Peyer's patch (tissue), 4 donors: Measurements from ENCODE around the gene SPECC1L. TPM values are rescaled to one million over a fixed set of nuclear protein-coding genes. Genes with fewer than 3 reads are reported as not detected.
"Not testable (repeated sequence)": the region's sequence is repeated elsewhere in the genome, so short reads cannot be mapped to it uniquely, and the experiment has no call there.

Experiments
- DNase-seq, 3 donors: peaks; one replicate each; pipeline ENCODE4 v3.0.0-alpha.2; 2017 to 2019
- H3K27ac ChIP-seq, 4 donors: fragments of 200-600 bp; sonication (generic); one replicate each; pipeline ENCODE4 v1.5.1; 2016 to 2019
- H3K27me3 ChIP-seq, 2 donors: fragments of 200-600 bp; sonication (generic); one replicate each; pipeline ENCODE4 v1.5.1; 2019
- H3K36me3 ChIP-seq, 3 donors: fragments of 200-600 bp; sonication (generic); one replicate each; pipeline ENCODE4 v1.5.1; 2016 to 2019
- H3K4me1 ChIP-seq, 4 donors: fragments of 200-600 bp; sonication (generic); one replicate each; pipeline ENCODE4 v1.5.1; 2016 to 2019
- H3K4me3 ChIP-seq, 4 donors: fragments of 200-600 bp; sonication (generic); 1 replicate in 3 of 4; 2 replicates in 1 of 4; pipeline ENCODE4 v1.5.1; 2016 to 2019; ENCODE audit warnings: mild to moderate bottlenecking in 1 of 4
- H3K9me3 ChIP-seq, 4 donors: fragments of 200-600 bp; sonication (generic); one replicate each; pipeline ENCODE4 v1.5.1; 2016 to 2019; ENCODE audit warnings: mild to moderate bottlenecking in 1 of 4
- CTCF ChIP-seq, 6 experiments: fragments of 450-650 bp in 4 of 6; fragments of 200-600 bp in 2 of 6; sonication (generic) in 1 of 6; IDR thresholded peaks; one replicate each; pipeline ENCODE4 v1.5.1; 2017 to 2019; ENCODE audit warnings: antibody characterized with exemption in 6 of 6, mild to moderate bottlenecking in 3 of 6, moderate library complexity in 1 of 6
- POLR2A ChIP-seq, 2 donors: fragments of 450-650 bp; IDR thresholded peaks; one replicate each; pipeline ENCODE4 v1.5.1; 2017; ENCODE audit warnings: antibody characterized with exemption in 2 of 2, mild to moderate bottlenecking in 2 of 2, moderate library complexity in 2 of 2
- total RNA-seq, 4 donors: library from RNA; depleted of rRNA; stranded (reverse); fragments of >200 nt; gene quantifications; one replicate each; pipeline ENCODE4 v1.1.0, GENCODE V29; 2016

SPECC1L gene
- total RNA-seq, 4 donors from 2014 or later = 24.2 to 147 (median 34.4) TPM

GRCh38 chr22:24289114-24289513 lies 18.5 kb downstream of the SPECC1L start:
- TF ChIP-seq CTCF (IDR thresholded peaks at IDR 0.05) (no peak), POLR2A (IDR thresholded peaks at IDR 0.05) (no peak)
- H3K4me3 ChIP-seq = no peak overlapping the region
- no peaks in the 10 kb centered on the region for H3K27me3 ChIP-seq
- H3K27ac ChIP-seq = peak overlapping the region in 2 of 4 donors; percentile 40 to 71
- H3K9me3 ChIP-seq = no peaks in the 10 kb centered on the region
- H3K4me1 ChIP-seq = peaks cover 5 to 59% (median 18%) of the 10 kb centered on the region in 4 donors
- DNase-seq = no peak
- no peaks in the 10 kb centered on the region for H3K36me3 ChIP-seq

- Histone ChIP-seq H3K4me1 (peaks cover 5 to 60% (median 17%) of the 10 kb centered on the region in 4 donors), H3K9me3 (no peaks in the 10 kb centered on the region), H3K36me3 (no peaks in the 10 kb centered on the region), H3K4me3 (no peak overlapping the region), H3K27me3 (no peaks in the 10 kb centered on the region), H3K27ac (peak overlapping the region in 3 of 4 donors; percentile 40 to 71 (median 57))
- no peak for TF ChIP-seq CTCF (IDR thresholded peaks at IDR 0.05)
- TF ChIP-seq POLR2A (IDR thresholded peaks at IDR 0.05) = no peak
- DNase-seq = no peak
These were observed 19.1 kb downstream of the SPECC1L start for GRCh38 chr22:24289741-24290163.

GRCh38 chr22:24290459-24290858 lies 19.8 kb downstream of the SPECC1L start:
- H3K27ac ChIP-seq = peak overlapping the region in 3 of 4 donors; percentile 40 to 71 (median 57)
- H3K36me3 ChIP-seq = no peaks in the 10 kb centered on the region
- H3K27me3 ChIP-seq = no peaks in the 10 kb centered on the region
- no peak for TF ChIP-seq CTCF (IDR thresholded peaks at IDR 0.05)
- no peak for TF ChIP-seq POLR2A (IDR thresholded peaks at IDR 0.05)
- peaks cover 4 to 54% (median 14%) of the 10 kb centered on the region in 4 donors for H3K4me1 ChIP-seq
- H3K9me3 ChIP-seq = no peaks in the 10 kb centered on the region
- no peak for DNase-seq
- no peak overlapping the region for H3K4me3 ChIP-seq

GRCh38 chr22:24291515-24292201 lies 21.0 kb downstream of the SPECC1L start:
- Histone ChIP-seq H3K4me1 (peaks cover 0 to 45% (median 11%) of the 10 kb centered on the region in 4 donors), H3K9me3 (no peaks in the 10 kb centered on the region), H3K4me3 (no peak overlapping the region), H3K36me3 (no peaks in the 10 kb centered on the region), H3K27me3 (no peaks in the 10 kb centered on the region), H3K27ac (peak overlapping the region in 2 of 4 donors; percentile 29 to 77)
- DNase-seq = no peak
- TF ChIP-seq POLR2A (IDR thresholded peaks at IDR 0.05) (no peak), CTCF (IDR thresholded peaks at IDR 0.05) (no peak)

GRCh38 chr22:24292202-24292830 lies 21.7 kb downstream of the SPECC1L start:
- H3K9me3 ChIP-seq, H3K4me3 ChIP-seq, H3K27me3 ChIP-seq, H3K36me3 ChIP-seq, DNase-seq: not testable (repeated sequence)
- Histone ChIP-seq H3K27ac (peak overlapping the region in 2 of 4 donors; percentile 45 to 77), H3K4me1 (peaks cover 0 to 41% (median 11%) of the 10 kb centered on the region in 4 donors)

- Histone ChIP-seq H3K4me1 (peaks cover 0 to 37% (median 10%) of the 10 kb centered on the region in 4 donors), H3K27ac (peak overlapping the region in 2 of 4 donors; percentile 55 to 62)
- H3K36me3 ChIP-seq, H3K4me3 ChIP-seq, H3K27me3 ChIP-seq, DNase-seq, H3K9me3 ChIP-seq: not testable (repeated sequence)
These were observed 24.3 kb downstream of the SPECC1L start for GRCh38 chr22:24294913-24295312.

- peaks cover 0 to 30% (median 7%) of the 10 kb centered on the region in 4 donors for H3K4me1 ChIP-seq
- H3K27ac ChIP-seq, H3K4me3 ChIP-seq, H3K27me3 ChIP-seq, DNase-seq, H3K36me3 ChIP-seq, H3K9me3 ChIP-seq: not testable (repeated sequence)
These were observed 28.0 kb downstream of the SPECC1L start for GRCh38 chr22:24298497-24299155.

- H3K36me3 ChIP-seq, H3K27ac ChIP-seq, H3K27me3 ChIP-seq, H3K9me3 ChIP-seq, DNase-seq, H3K4me3 ChIP-seq: not testable (repeated sequence)
- H3K4me1 ChIP-seq = peaks cover 0 to 41% (median 7%) of the 10 kb centered on the region in 4 donors
These were observed 29.9 kb downstream of the SPECC1L start for GRCh38 chr22:24300522-24300921.
